Thyroid gland (tissue), 4 donors: ENCODE measurements around the gene IL27RA.

ENCODE experiments used
- CTCF ChIP-seq, 6 experiments: fragments of 200-600 bp in 3 of 6; fragments of 450-650 bp in 3 of 6; sonication (generic) in 3 of 6; IDR thresholded peaks; one replicate each; pipeline ENCODE4 v1.5.1; 2016 to 2019; ENCODE audit warnings: antibody characterized with exemption in 6 of 6, mild to moderate bottlenecking in 2 of 6, inconsistent platforms in 1 of 6, moderate library complexity in 1 of 6
- POLR2A ChIP-seq, 2 donors: fragments of 450-650 bp; IDR thresholded peaks; one replicate each; pipeline ENCODE4 v1.6.1; 2017; ENCODE audit warnings: antibody characterized with exemption in 2 of 2, mild to moderate bottlenecking in 2 of 2, moderate library complexity in 1 of 2

GRCh38 chr19:14066134-14066533 is 34.6 kb downstream of the IL27RA start:
- TF ChIP-seq CTCF (IDR thresholded peaks at IDR 0.05): no peak
- TF ChIP-seq POLR2A (IDR thresholded peaks at IDR 0.05): no peak
